Measurements from ENCODE around the gene NCDN. TPM values are rescaled to one million over a fixed set of nuclear protein-coding genes. Genes with fewer than 3 reads are reported as not detected.
A peak's percentile ranks its signal among the peaks of the same experiment; 100 is the strongest.

NCDN gene
- total and polyA plus RNA-seq, 2 of the 8 experiments (the other 6 are each of a cell fraction or from before 2014, with no cell fraction given): 26.2 to 35.4 TPM

- Histone ChIP-seq H3K4me1 (replicated peaks in 1 of 4; ENCODE audit: control insufficient read depth in 3 of 4, insufficient read depth in 4 of 4, low read length in 3 of 4) (peaks cover 0 to 8% (median 3%) of the 10 kb centered on the region in 4 experiments; a peak in 3 of 7 replicates), H4K8ac (ENCODE audit: extremely low read depth, insufficient read depth, low read length) (no peak overlapping the region), H2AFZ (ENCODE audit: low read length) (no peak overlapping the region), H3K14ac (ENCODE audit: insufficient read length) (no peak overlapping the region), H2BK20ac (ENCODE audit: low read length) (no peak overlapping the region), H3K23ac (ENCODE audit: insufficient read length) (no peak overlapping the region), H3K27me3 (replicated peaks in 1 of 4; ENCODE audit: control insufficient read depth in 3 of 4, extremely low read depth in 1 of 4, insufficient read depth in 3 of 4, low read length in 3 of 4) (no peaks in the 10 kb centered on the region), H3K9me3 (ENCODE audit: insufficient read depth in 2 of 2, low read depth in 1 of 2, low read length in 1 of 2) (no peaks in the 10 kb centered on the region), H4K91ac (replicated peaks; ENCODE audit: insufficient read length, low read length) (no peak overlapping the region), H3K79me2 (ENCODE audit: control insufficient read depth in 1 of 2, insufficient read depth in 2 of 2, low read length in 2 of 2) (no peaks in the 10 kb centered on the region), H3K4me3 (ENCODE audit: extremely low read depth in 1 of 4, insufficient read depth in 2 of 4, low read depth in 3 of 4, low read length in 4 of 4) (no peak overlapping the region), H3K56ac (replicated peaks; ENCODE audit: insufficient read length, low read depth, low read length) (no peak overlapping the region), H3K79me1 (ENCODE audit: low read depth, low read length) (0 out of 2 replicates have a peak, but pooled peaks cover 2% of the 10 kb centered on the region), H2BK12ac (ENCODE audit: low read depth, low read length) (no peak overlapping the region), H2AK5ac (ENCODE audit: low read depth, low read length) (peak overlapping the region; percentile 15; the same call in 1 of the 2 replicates), H3K27ac (ENCODE audit: low read depth, low read length) (no peak overlapping the region), H2BK120ac (replicated peaks; ENCODE audit: low read depth, low read length) (no peak overlapping the region), H3K23me2 (ENCODE audit: low read depth, low read length) (no peaks in the 10 kb centered on the region; the same call in 1 of the 2 replicates), H2BK5ac (ENCODE audit: low read depth, low read length) (no peak overlapping the region), H2BK15ac (ENCODE audit: low read length) (no peak overlapping the region), H3K9ac (replicated peaks in 1 of 4; ENCODE audit: extremely low read depth in 1 of 4, low read depth in 3 of 4, low read length in 3 of 4) (no peak overlapping the region), H3K36me3 (ENCODE audit: control insufficient read depth in 2 of 4, insufficient read depth in 4 of 4, low read length in 3 of 4) (no peaks in the 10 kb centered on the region), H3K4me2 (ENCODE audit: insufficient read depth in 1 of 2, low read depth in 2 of 2, low read length in 2 of 2) (no peak overlapping the region), H3K4ac (replicated peaks; ENCODE audit: insufficient read length, low read depth, low read length) (no peak overlapping the region), H3K18ac (ENCODE audit: extremely low read depth, low read length) (no peak overlapping the region), H4K20me1 (replicated peaks in 1 of 2; ENCODE audit: control insufficient read depth in 1 of 2, insufficient read depth in 2 of 2, low read length in 2 of 2) (peaks cover 0 to 16% of the 10 kb centered on the region in 2 experiments), H4K5ac (ENCODE audit: insufficient read length, low read depth, low read length) (no peak overlapping the region)
- ChIA-PET CTCF (ENCODE audit: partially characterized antibody) (interaction anchor here (0.5 to 1.0 kb wide), 4 partner anchors 19 to 128 kb away, joined by 3 to 5 read pairs (median 4); no protein-coding TSS in a partner anchor), POLR2A (ENCODE audit: partially characterized antibody) (interaction anchor here (1.1 to 1.5 kb wide), 2 partner anchors 9 to 11 kb away, joined by 4 read pairs; no protein-coding TSS in a partner anchor)
- DNase-seq (ENCODE audit: low read depth in 1 of 2, low spot score in 2 of 2) (no peak), FAIRE-seq (no peak)
- TF ChIP-seq MAX (IDR thresholded peaks at IDR 0.05): no peak
- no peak for TF ChIP-seq SIN3A (conservative IDR thresholded peaks at IDR 0.05 in 1 of 2, IDR thresholded peaks at IDR 0.05 in 1 of 2; ENCODE audit: low read depth in 1 of 2, low read length in 2 of 2)
- TF ChIP-seq SIRT6 (IDR thresholded peaks at IDR 0.05; ENCODE audit: low read length): no peak
- no peak for TF ChIP-seq JUND (IDR thresholded peaks at IDR 0.05; ENCODE audit: low read length)
- TF ChIP-seq CHD1 (IDR thresholded peaks at IDR 0.05; ENCODE audit: low read depth, low read length): no peak
- TF ChIP-seq, protein P1, sequence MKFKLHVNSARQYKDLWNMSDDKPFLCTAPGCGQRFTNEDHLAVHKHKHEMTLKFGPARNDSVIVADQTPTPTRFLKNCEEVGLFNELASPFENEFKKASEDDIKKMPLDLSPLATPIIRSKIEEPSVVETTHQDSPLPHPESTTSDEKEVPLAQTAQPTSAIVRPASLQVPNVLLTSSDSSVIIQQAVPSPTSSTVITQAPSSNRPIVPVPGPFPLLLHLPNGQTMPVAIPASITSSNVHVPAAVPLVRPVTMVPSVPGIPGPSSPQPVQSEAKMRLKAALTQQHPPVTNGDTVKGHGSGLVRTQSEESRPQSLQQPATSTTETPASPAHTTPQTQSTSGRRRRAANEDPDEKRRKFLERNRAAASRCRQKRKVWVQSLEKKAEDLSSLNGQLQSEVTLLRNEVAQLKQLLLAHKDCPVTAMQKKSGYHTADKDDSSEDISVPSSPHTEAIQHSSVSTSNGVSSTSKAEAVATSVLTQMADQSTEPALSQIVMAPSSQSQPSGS (IDR thresholded peaks at IDR 0.05; ENCODE audit: low read length): no peak
- TF ChIP-seq CHD2 (IDR thresholded peaks at IDR 0.05; ENCODE audit: low read length): no peak
- no peak for TF ChIP-seq ASH2L (IDR thresholded peaks at IDR 0.05; ENCODE audit: low read length)
- TF ChIP-seq BCL11A (IDR thresholded peaks at IDR 0.05; ENCODE audit: low read depth in 2 of 2, low read length in 2 of 2): no peak
- 74% methylated on average over 20 of the region's 21 CpGs; no CpG with 5 or more reads in 1 of the 2 experiments for WGBS, 2 experiments (ENCODE audit: extremely low coverage in 1 of 2, insufficient coverage in 1 of 2, insufficient read length in 1 of 2, insufficient replicate concordance in 2 of 2, low coverage in 1 of 2, low lambda C conversion rate in 2 of 2, missing lambda C conversion rate in 1 of 2)
Observed at GRCh38 chr1:35588197-35588910, 30.8 kb downstream of the NCDN start.

Measured in H1 (cell line).